Adrenal gland (tissue), 12 donors: Measurements from ENCODE around the gene CA11. TPM values are rescaled to one million over a fixed set of nuclear protein-coding genes. Genes with fewer than 3 reads are reported as not detected.
A peak's percentile ranks its signal among the peaks of the same experiment; 100 is the strongest.

Source experiments
- DNase-seq, 7 donors: peaks; one replicate each; pipeline ENCODE4 v3.0.0-alpha.2; 2019 to 2020
- H3K27ac ChIP-seq, 5 donors: fragments of 200-600 bp; sonication (generic) in 4 of 5; 1 replicate in 3 of 5; 2 replicates in 2 of 5; pipeline versions ENCODE4 v1.5.1 to v1.8.0; 2016 to 2020; ENCODE audit warnings: mild to moderate bottlenecking in 1 of 5
- H3K27me3 ChIP-seq: fragments of 200-600 bp; 2 replicates; pipeline ENCODE4 v1.8.0; 2021
- H3K36me3 ChIP-seq, 2 donors: fragments of 200-600 bp; replicated peaks in 1 of 2; 1 replicate in 1 of 2; 2 replicates in 1 of 2; pipeline versions ENCODE4 v1.5.1 to v1.8.0; 2018 to 2022
- H3K4me1 ChIP-seq, 2 donors: fragments of 200-600 bp; replicated peaks in 1 of 2; 1 replicate in 1 of 2; 2 replicates in 1 of 2; pipeline versions ENCODE4 v1.5.1 to v1.8.0; 2018 to 2021
- H3K4me3 ChIP-seq, 4 donors: fragments of 200-600 bp; sonication (generic) in 3 of 4; one replicate each; pipeline ENCODE4 v1.5.1; 2016 to 2018
- H3K9me3 ChIP-seq, 3 donors: fragments of 200-600 bp; sonication (generic) in 1 of 3; replicated peaks in 1 of 3; 1 replicate in 2 of 3; 2 replicates in 1 of 3; pipeline versions ENCODE4 v1.5.1 to v1.8.0; 2016 to 2021
- CTCF ChIP-seq, 6 experiments: fragments of 450-650 bp in 4 of 6; fragments of 200-600 bp in 2 of 6; sonication (generic) in 1 of 6; IDR thresholded peaks; 1 replicate in 5 of 6; 2 replicates in 1 of 6; pipeline versions ENCODE4 v1.5.1 to v1.8.0; 2016 to 2021; ENCODE audit warnings: antibody characterized with exemption in 6 of 6, mild to moderate bottlenecking in 2 of 6, moderate library complexity in 1 of 6
- POLR2A ChIP-seq, 2 donors: fragments of 450-650 bp; IDR thresholded peaks; one replicate each; pipeline ENCODE4 v1.6.1; 2017; ENCODE audit warnings: antibody characterized with exemption in 2 of 2, mild to moderate bottlenecking in 2 of 2, moderate library complexity in 1 of 2
- WGBS, 4 donors: extraction: QIAGEN DNeasy Blood & Tissue Kit in 2 of 4; methylation state at CpG; one replicate each; pipeline versions ENCODE4 v1.1.5 to v1.1.7; 2013 to 2017; 5-methylcytosine and 5-hydroxymethylcytosine counted together
- intact Hi-C, 2 donors: fragments of 100-400 bp; cut with DNase I; formaldehyde crosslinking; loops; one replicate each; pipeline versions ENCODE4 v1.14.1 to v1.15.0; 2022 to 2023
- polyA plus RNA-seq, 3 donors: library from polyadenylated mRNA; stranded (reverse); fragments of 200-250 nt in 2 of 3; fragments of 350-450 nt in 1 of 3; fragmentation: Illumina TruSeq in 1 of 3; extraction: RNeasy Lipid Tissue Mini Kit (QIAGEN cat#74804) in 1 of 3; gene quantifications; one replicate each; pipeline ENCODE4 v1.2.3, GENCODE V29; 2013 to 2014
- total RNA-seq, 9 donors: library from RNA; depleted of rRNA in 4 of 9; stranded (reverse); fragments of >200 nt in 4 of 9; fragments of 120-200 nt in 1 of 9; fragmentation: NEBNext Ultra II Directional in 1 of 9; extraction: Animal tissue kit (Norgen Biotek cat#: 25700) in 1 of 9; gene quantifications; one replicate each; pipeline versions ENCODE4 v1.1.0 to v1.2.4, GENCODE V29; 2013 to 2023
- donor health status: healthy with polysubstance abuse.
- donor health status: Bipolar disorder and iron deficiency.
- donor health status: DM: yes; HTN: yes; CAD: no.
- donor health status: DM: no; HTN: no; CAD: no.
- donor health status: DM: no; HTN: no; CAD: no.
- donor health status: DM: yes; HTN: yes; CAD: no.

CA11 gene
- total and polyA plus RNA-seq, 12 donors = 6.0 to 125 (median 23.7) TPM

GRCh38 chr19:48648134-48648533, 2.1 kb upstream of the CA11 start:
- Histone ChIP-seq H3K4me1 (peaks cover 11 to 13% of the 10 kb centered on the region in 2 donors), H3K27me3 (no peaks in the 10 kb centered on the region), H3K27ac (no peak overlapping the region), H3K36me3 (no peaks in the 10 kb centered on the region), H3K9me3 (no peaks in the 10 kb centered on the region), H3K4me3 (no peak overlapping the region)
- 64 to 75% (median 69%) methylated on average over 2 of the region's 2 CpGs for WGBS, 4 donors
- TF ChIP-seq CTCF (IDR thresholded peaks at IDR 0.05) (no peak), POLR2A (IDR thresholded peaks at IDR 0.05) (no peak)
- intact Hi-C loops = loop anchor here in 1 of 2 donors (10.0 kb wide), 1 partner anchor 197 kb away; no protein-coding TSS in a partner anchor
- no peak for DNase-seq

- Histone ChIP-seq H3K27me3 (no peaks in the 10 kb centered on the region), H3K4me3 (peak overlapping the region in 1 of 4 donors; percentile 60), H3K36me3 (no peaks in the 10 kb centered on the region), H3K4me1 (peaks cover 11 to 13% of the 10 kb centered on the region in 2 donors), H3K27ac (peak overlapping the region in 3 of 5 donors; percentile 83 to 93 (median 89)), H3K9me3 (no peaks in the 10 kb centered on the region)
- WGBS, 4 donors = 9 to 24% (median 11%) methylated on average over 3 to 10 of the region's 10 CpGs
- intact Hi-C loops = loop anchor here in 1 of 2 donors (10.0 kb wide), 1 partner anchor 198 kb away; no protein-coding TSS in a partner anchor
- no peak for DNase-seq
- TF ChIP-seq POLR2A (IDR thresholded peaks at IDR 0.05) (no peak), CTCF (IDR thresholded peaks at IDR 0.05) (no peak)
Measured at GRCh38 chr19:48646722-48647216, 782 bp upstream of the CA11 start.

GRCh38 chr19:48645620-48646000, 377 bp downstream of the CA11 start:
- no peaks in the 10 kb centered on the region for H3K27me3 ChIP-seq
- peaks cover 11 to 13% of the 10 kb centered on the region in 2 donors for H3K4me1 ChIP-seq
- WGBS, 4 donors = 0 to 1% (median 0%) methylated on average over 4 to 6 of the region's 6 CpGs
- peak overlapping the region; percentile 75 to 93 (median 83) for H3K27ac ChIP-seq
- H3K36me3 ChIP-seq = no peaks in the 10 kb centered on the region
- TF ChIP-seq CTCF (IDR thresholded peaks at IDR 0.05) (no peak), POLR2A (IDR thresholded peaks at IDR 0.05) (no peak)
- H3K4me3 ChIP-seq = peak overlapping the region in 2 of 4 donors; percentile 49 to 60
- no peak for DNase-seq
- intact Hi-C loops = loop anchor here in 1 of 2 donors (10.0 kb wide), 1 partner anchor 199 kb away; no protein-coding TSS in a partner anchor
- no peaks in the 10 kb centered on the region for H3K9me3 ChIP-seq

- 2 to 4% (median 3%) methylated on average over 16 to 25 of the region's 25 CpGs for WGBS, 4 donors
- Histone ChIP-seq H3K4me1 (peaks cover 11 to 13% of the 10 kb centered on the region in 2 donors), H3K36me3 (no peaks in the 10 kb centered on the region), H3K4me3 (peak overlapping the region in 1 of 4 donors; percentile 60), H3K27me3 (no peaks in the 10 kb centered on the region), H3K27ac (peak overlapping the region; percentile 75 to 93 (median 83)), H3K9me3 (no peaks in the 10 kb centered on the region)
- no peak for TF ChIP-seq POLR2A (IDR thresholded peaks at IDR 0.05)
- no peak for TF ChIP-seq CTCF (IDR thresholded peaks at IDR 0.05)
- peak; percentile 73 to 93 (median 85) for DNase-seq
- intact Hi-C loops = loop anchor here in 1 of 2 donors (10.0 kb wide), 1 partner anchor 200 kb away; no protein-coding TSS in a partner anchor
Measured at GRCh38 chr19:48644839-48645619, 958 bp downstream of the CA11 start.
